ENCODE measurements around the gene MAD1L1. TPM values are rescaled to one million over a fixed set of nuclear protein-coding genes. Genes with fewer than 3 reads are reported as not detected.

Gene MAD1L1
- total RNA-seq, 1 experiment from 2014 or later: 103 TPM

DNA sequence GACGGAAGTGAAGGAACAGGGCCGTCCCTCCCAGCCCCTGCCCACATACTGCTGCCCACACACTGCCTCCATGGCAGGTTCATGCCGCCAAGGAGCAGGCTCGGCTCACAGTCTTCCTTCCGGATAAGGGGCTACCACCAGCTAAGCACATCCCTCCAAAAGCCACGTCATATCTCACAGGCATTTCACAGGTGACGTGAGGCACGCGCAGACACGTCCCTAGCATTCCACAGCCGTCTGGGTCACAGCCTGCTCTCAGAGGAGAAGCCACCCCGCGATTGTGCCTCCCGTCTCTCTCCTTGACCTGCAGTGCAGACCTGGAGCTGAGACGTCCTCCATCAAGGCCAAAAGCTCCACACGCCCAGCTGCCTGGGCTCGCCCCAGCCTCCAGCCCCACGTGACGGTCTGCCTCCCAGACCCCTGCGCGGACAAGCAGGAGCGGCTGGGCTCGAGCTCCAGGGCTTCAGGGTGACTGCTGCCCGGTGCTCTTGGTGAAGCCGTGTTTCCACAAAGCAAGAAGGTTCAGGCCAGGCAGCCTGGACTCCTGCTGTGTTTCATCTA, 114.0 kb downstream of the MAD1L1 start:
- no peak for DNase-seq (ENCODE audit: low spot score)

DNA sequence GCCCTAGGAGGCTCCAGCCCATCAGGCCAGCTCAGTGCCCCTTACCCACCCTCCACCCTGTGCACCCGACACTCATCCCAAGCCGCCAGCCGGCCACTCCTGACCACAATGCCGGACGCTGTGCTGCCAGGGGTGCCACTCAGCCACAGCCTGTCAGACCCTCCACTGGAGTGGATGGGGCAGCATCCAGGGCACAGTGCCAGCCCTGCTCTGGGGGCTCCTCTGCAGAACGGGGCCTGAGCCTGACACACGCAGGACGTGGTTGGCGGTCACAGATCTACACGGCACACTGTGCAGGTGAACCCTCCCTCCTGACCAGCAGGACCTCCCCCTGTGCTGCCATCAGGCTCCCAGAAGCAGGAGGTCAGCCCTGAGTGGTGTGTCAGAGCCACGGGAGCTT, 114.7 kb downstream of the MAD1L1 start:
- no peak for DNase-seq (ENCODE audit: low spot score)

DNA sequence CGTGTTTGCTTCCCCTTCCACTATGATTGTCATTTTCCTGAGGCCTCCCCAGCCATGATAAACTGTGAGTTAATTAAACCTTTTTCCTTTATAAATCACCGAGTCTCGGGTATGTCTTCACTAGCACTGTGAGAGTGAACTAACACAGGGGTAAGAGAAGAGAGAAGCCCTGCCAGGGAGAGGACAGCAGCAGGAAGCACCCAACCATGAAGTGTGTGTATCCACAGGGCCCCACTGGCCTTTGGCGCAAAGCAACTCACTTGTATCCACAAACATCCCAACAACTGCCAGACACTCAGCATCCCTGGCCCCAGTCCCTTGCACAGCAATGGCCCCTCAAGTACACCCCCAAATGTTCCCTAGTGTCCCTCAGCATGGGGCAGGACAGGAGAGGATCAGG, 115.1 kb downstream of the MAD1L1 start:
- no peak for DNase-seq (ENCODE audit: low spot score)

DNA sequence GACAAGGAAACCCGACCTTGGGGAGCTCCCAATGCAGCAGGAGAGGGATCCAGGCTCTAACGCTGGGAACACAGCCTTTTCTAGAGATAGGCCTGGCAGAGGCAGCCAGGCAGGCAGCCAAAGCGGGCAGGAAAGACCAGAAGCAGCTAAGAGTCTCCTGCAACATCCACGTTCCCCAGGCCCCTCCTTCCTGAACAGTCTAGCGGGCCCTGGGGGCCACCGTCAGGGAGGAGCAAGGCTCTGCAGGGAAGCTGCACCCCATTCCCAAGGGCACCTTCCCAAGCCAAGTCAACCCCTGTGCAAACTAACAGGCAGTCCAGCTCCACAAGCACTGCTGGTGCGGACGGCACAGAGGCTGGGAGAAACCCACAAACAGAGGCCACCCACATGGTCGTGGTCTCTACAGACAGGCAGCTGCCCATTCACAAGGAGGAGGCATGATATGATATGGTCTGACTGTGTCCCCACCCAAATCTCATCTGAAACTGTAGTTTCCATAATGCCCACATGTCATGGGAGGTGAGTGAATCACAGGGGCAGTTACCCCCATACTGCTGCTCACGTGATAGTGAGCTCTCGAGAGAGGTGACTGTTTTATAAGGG, 115.7 kb downstream of the MAD1L1 start:
- DNase-seq (ENCODE audit: low spot score): no peak

DNA sequence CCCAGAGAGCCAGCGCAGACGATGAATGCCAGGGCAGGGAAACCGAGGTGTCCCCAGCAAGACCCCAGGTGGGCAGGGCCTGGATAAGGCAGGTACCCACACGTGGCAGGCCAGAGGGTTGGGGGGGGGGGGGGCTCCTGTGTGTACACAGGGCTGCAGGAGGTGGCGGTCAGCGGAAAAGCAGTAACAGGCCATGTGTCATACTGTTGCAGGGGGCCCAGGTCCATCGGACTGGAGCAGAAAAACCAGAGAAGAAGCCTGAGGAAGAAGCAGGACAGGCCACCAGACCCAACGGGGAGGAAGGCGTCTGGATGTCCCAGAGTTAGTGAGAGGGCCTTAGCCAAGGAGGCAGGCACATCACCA, 116.3 kb downstream of the MAD1L1 start:
- DNase-seq (ENCODE audit: low spot score): no peak

DNA sequence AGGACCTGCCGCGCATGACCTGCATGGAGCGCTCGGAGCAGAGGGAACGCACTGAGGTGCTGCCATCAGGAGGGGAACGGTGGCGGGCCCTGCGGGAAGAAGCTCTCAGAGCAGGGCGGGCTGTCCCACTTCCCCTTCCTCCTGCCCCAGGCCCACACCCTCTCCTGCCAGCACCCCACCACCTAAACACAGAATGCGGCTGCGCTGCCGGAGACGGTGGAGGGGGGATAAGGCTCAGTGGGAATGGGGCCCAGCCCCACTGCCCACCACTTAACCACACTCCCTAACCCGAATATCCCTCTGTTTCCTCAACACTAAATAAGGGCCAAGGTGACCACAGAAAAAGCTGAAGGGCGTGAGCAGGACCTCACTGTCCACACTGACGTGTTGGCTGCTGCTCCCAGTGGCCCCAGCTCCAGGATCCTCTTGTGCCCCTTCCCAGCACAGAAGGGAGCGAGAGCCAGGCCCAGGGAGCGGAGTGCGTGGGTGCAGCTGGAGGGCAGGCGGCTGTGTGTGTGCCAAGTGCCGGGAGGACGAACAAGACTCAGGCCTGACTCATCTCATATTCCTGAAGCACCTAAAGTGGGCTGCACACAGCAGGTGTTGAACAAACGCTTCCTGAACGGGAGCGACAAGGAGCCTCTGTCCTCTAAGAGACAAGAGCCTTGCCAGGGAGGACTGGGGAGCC, 116.8 kb downstream of the MAD1L1 start:
- DNase-seq (ENCODE audit: low spot score): no peak

DNA sequence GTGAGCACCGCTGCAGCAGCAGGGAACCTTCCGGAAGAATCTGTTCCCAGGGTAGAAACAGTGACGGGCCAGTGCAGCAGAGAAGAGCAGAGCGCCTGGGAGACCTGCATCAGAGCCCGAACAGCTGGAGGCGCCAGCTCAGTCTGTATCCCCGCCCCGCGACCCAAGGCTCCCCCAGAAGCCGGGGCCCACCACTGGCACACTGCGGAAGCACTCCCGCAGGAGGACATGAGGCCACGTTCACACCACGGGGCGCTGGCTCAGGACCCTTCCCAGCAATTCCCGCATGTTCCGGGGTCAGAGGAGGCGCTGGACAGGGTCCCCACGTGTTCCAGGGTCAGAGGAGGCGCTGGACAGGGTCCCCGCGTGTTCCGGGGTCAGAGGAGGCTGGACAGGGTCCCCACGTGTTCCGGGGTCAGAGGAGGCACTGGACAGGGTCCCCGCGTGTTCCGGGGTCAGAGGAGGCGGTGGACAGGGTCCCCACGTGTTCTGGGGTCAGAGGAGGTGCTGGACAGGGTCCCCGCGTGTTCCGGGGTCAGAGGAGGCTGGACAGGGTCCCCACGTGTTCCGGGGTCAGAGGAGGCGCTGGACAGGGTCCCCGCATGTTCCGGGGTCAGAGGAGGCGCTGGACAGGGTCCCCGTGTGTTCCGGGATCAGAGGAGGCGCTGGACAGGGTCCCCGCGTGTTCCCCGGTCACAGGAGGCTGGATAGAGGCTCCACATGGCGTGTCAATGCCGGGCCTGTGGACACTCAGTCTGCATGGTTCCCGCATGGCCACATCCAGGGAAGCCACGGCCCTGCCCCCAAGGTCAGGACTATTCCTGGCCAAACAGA, 117.6 kb downstream of the MAD1L1 start:
- no peak for DNase-seq (ENCODE audit: low spot score)

DNA sequence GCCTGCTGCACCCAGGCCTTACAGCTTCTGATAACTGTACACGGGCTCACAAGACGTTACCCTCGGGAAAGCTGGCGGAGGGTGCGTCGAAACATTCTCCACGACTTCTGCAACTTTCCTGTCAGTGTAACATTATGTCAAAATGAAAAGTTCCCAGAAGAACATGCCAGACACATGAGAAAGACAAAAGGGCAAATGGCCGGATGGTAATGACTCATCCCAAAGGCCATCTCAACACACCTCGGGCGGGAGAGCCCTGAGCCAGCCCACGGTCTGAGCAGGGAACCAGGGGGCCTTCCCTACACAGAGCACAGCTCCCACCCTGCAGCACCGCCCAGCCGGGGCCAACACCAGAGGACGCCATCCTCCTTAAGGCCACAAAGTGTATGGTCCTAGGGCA, 118.7 kb downstream of the MAD1L1 start:
- DNase-seq (ENCODE audit: low spot score): no peak

DNA sequence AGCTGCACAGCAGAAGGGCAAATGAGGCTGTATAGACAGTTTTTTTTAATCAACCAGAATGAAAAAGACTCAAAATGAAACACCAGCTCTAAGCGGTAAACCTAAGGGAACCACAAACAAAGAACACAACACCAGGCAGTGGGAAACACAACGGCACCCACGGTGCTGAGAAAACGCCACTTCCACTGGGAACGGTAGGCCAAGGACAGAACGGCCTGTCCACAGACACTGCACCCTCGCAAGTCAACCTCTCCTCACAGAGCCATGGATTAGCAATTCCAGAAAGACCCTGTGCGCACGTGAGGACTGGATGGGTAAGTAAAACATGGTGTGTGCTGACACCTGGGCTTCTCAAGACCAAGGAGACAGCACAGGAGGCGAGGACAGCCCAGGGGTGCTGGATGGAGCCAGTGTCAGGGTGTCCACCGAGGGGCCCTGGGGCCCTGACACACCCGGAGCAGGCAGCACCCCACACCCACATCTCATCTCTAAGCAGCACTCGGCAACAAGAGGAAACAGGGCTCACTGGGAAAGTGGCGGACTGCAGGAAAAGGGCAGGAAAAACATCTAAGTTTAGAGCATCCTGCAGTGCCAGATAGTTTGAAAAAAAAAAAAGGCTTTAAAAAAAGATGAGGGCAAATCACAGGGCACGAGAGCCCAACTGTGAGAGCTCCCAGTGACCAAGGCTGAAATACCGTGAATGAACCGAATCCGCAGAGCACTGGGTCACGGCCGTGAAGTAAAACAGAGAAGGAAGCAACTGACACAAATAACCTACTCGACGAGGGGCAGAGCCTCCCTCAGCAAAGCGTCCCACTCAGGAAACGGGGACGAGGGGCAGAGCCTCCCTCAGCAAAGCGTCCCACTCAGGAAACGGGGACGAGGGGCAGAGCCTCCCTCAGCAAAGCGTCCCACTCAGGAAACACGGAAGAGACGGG, 120.2 kb downstream of the MAD1L1 start:
- no peak for DNase-seq (ENCODE audit: low spot score)

DNA sequence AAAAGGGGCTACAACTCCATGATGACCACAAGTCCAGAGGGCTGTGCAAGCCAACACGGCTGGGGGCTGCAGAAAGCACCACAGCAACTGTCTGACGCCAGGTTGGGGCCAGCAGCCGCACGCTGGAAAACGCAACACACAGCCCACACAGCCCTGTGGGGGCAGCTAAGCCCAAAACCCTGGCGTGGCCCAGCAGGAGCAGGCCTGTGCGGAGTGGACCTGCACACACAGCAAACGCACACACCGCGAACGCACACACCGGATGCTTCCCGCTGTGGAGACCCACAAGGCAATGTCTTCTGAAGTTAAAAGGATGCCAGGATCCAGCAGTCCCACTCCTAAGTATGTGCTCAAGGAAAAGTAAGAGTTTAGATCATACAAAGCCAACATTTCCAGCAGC, 121.2 kb downstream of the MAD1L1 start:
- no peak for DNase-seq (ENCODE audit: low spot score)

DNA sequence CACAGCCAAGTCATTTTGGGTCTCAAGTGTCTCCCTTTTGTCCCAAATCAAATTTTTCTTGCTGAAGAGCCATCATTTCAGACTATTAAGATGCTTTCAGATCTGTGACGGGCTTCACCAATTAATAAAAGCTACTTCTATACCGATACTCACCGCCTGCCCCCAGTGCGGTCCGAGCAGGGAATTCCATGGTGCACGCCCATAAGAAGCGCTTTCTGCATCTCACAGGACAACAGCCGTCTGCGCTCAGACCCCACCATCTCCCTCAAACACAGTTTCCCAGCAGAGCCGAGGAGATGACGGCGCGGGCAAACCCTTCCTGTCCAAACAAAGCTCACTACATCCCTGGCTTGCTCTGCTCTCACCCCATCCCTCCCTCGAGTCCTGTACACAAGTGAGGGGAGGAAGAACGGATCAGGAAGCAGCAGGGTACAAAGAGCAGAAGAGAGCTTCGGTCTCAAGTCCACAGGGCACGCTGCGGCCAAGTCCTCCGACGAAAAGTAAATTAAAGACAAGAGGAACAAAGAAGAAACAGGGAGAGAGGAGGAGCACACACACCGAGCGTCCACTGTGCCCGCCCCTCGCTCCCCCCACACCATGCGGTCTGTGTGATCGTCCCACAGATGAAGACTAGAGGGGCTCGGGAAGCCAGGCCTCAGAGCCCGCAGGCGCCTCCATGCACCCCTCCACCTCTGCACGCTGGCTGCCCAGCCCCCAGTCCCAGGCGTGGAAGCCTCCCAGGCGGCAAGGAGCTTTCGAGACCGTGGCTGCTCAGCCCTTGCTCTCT, 121.9 kb downstream of the MAD1L1 start:
- peak; percentile 70 for DNase-seq (ENCODE audit: low spot score)

DNA sequence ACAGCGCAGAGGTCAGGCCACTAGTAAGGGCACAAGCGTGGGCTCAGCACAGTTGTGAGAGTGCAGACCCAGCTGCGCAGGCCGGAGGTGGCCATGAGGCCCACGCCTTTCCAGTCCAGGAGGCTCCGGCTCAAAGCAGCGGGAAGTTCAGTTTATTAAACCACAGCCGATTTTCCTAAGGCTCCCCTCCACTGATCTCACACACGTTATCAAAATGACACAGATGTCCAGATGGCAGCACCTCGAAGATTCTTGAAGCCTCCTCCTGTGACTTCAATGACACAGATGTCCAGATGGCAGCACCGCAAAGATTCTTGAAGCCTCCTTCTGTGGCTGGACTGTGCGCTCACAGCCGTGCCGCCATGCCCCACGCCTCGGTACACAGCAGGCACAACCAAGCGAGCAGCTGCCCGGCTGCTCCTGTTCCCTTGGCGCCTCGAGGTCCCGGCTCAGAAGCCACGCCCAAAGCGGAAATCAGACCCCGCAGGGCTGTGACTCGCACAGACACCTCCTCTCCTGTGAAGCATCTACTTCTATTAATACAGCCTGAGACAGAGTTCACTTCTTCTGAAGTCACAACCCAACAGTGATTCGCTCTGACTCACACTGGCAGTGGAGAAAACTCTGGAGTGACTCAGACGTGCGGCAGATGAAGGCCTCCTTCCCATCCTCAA, 122.7 kb downstream of the MAD1L1 start:
- peak; percentile 89 for DNase-seq (ENCODE audit: low spot score)

DNA sequence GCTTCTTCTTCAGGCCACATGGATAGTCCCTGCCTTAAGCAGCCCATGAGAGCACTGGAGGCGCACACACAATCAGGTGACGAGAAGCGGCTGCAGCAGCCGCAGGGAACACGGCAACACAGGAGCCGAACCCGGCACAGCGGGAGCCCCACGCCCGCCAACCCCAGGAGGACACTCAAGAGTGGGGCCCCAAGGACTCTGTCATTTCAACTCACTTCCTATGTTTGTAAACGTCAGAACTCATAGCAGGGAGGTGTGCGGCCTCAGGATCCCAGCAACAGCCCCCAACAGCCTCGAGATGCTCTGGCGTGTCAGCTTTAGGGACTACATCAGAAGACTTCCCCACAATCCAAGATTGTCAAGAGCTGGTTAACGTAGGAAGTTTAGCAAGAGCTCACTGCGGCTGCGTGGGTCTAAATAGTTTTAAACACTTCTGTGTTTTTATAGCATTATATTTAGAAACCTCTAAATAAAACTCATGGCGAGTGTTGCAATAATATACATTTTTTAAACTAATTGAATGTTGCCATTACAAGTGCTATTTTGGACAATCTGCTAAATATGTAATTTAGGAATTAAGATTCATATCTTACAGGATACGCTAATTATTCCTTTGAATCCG, 123.4 kb downstream of the MAD1L1 start:
- no peak for DNase-seq (ENCODE audit: low spot score)

DNA sequence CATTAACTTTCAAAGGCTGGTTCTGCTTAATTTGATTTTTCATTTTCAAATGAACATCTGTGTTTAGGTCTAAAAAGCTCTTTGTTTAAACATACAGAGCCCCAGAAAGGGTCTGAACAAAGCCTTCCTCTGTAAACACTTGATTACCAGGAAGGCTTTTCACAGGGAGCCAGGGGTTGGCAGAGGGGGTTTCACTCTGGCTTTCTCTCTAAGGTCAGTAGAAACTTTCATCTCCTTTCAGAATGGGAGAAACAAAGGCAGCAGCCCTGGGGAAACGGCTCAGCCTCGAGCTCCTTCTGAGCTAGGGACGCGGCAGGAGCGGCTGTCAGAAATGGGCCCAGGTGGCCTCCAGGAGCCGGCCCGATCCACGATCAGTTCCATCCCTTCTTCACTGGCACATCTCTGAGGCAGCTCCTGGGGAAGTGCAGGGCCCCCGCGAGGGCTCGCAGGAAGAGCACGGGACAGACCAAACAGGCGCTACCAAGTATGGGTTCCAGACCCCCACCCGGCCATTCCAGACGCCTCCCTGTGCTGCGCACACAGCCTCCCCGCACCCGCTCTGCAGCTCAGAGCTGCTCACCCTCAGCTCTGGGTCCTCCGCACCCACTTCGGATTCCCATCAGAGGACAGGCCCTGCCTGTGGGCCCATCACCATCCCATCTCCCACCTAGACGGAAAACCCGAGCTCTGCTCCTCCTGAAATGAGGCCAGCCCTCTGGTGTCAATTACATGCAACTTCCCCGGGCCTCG, 124.1 kb downstream of the MAD1L1 start:
- DNase-seq (ENCODE audit: low spot score): no peak

DNA sequence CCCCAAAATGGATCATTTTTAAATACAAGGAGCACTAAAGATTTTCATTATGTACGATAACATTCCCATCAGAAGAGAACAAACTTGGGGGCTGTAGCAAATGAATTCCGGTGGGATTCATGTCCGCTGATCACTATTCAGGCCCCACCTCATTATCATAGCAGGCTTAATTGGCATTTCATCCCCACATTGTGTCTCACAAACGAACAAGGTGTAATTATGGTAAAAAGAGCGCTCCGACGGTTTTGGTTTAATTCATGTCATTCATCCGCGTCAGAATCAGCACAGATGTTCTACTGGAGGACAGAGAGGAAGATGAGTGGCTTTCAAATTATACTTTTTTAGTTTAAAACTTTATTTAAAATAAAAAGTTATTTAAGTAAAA, 124.7 kb downstream of the MAD1L1 start:
- no peak for DNase-seq (ENCODE audit: low spot score)

DNA sequence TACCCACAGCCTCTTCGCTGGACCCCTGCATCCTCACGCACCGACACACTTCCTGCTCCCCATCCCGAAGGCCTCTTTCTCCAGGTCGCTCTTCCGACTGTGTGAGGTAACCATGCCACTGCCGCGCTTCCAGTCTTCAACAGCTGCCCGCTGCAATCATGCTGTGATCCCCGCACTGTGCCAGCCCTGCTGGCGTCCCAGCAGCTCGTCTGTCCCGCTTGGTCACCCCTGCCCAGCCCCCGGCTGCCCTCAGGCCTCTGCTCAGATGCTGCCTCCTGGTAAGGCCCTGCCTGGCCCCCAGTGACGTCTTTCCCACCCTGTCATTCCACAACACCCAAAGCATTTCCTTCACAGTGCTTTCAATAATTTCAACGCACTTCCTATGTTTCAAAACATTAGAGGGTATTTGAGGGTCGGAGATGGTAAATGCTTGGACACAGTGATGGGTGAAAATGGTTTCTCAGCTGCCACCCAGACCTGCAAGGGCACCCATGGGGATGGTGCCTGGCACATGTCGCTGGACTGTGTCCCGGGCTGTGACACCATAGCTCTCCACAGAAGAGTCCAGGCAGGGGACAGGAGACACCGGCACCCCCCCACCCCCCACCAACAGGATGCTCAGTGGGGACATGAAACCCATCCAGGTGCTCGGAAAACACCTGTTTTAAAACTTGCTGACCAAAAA, 125.2 kb downstream of the MAD1L1 start:
- DNase-seq (ENCODE audit: low spot score): no peak

DNA sequence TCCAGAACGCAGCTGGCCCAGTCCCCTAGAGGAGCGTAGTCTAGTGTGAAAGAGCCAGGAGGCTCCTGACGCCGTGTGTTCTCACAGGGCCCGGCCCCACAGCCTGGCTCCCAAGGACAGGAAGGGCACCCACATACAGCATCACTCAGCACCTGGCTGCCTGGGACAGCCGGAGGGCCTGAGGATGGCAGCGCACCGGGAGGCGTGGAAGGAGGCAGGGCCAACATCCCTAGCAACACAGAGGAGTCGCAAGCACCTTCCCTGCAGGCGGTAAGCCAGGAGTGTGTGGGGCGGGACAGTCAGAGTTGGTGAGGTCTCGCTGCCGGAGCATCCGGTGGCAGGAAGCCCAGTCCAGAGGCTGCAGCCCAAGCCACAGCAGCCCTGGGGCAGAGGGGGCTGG, 125.8 kb downstream of the MAD1L1 start:
- DNase-seq (ENCODE audit: low spot score): peak; percentile 26

DNA sequence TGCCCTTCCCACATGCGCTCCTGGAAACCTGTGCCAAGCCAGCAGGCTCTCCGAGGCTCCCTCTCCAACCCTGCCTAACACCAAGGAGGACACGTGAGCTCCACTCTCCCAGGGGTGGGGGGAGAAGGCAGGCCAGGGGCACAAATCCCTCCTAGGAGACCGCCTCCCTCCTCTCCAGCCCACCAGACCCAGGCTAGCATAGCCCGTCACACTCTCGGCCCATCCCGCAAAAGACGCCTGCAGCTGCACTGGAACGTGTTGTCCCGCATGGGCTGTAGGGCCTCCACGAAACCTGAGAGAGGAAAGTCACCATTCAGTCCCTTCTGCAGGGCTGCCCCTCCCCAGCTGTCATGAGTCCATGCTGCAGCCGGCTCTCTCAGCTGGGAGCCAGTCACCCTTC, 126.3 kb downstream of the MAD1L1 start:
- no peak for DNase-seq (ENCODE audit: low spot score)
